Stimulated activated CD8-positive, alpha-beta memory T cell treated with anti-CD3 and anti-CD28 coated beads, Interleukin-7, amount 100 ng/mL, for 4 hours (primary cell): ENCODE results near the gene MAP7D1.

Source experiments
- DNase-seq, 2 donors: peaks; one replicate each; pipeline ENCODE4 v3.0.0-alpha.2; 2020; ENCODE audit warnings: low read depth in 2 of 2

Gene MAP7D1

GRCh38 chr1:36126797-36127500 lies 29.0 kb upstream of the MAP7D1 start:
- DNase-seq, result peak in 1 of 2 donors; percentile 19

GRCh38 chr1:36128126-36128904 lies 27.6 kb upstream of the MAP7D1 start:
- DNase-seq, result no peak

- no peak for DNase-seq
These were observed 27.1 kb upstream of the MAP7D1 start for GRCh38 chr1:36128905-36129206.

GRCh38 chr1:36132029-36132428 lies 23.9 kb upstream of the MAP7D1 start:
- no peak for DNase-seq

GRCh38 chr1:36133484-36133883 lies 22.5 kb upstream of the MAP7D1 start:
- no peak for DNase-seq

GRCh38 chr1:36134031-36134430 lies 21.9 kb upstream of the MAP7D1 start:
- DNase-seq, result no peak

GRCh38 chr1:36134505-36135329 lies 21.2 kb upstream of the MAP7D1 start:
- no peak for DNase-seq

- no peak for DNase-seq
These were observed 20.7 kb upstream of the MAP7D1 start for GRCh38 chr1:36135330-36135667.

- DNase-seq, result no peak
These were observed 20.2 kb upstream of the MAP7D1 start for GRCh38 chr1:36135796-36136195.

- DNase-seq, result no peak
These were observed 19.4 kb upstream of the MAP7D1 start for GRCh38 chr1:36136535-36136934.

GRCh38 chr1:36137226-36137625 lies 18.7 kb upstream of the MAP7D1 start:
- DNase-seq, result no peak

- no peak for DNase-seq
These were observed 18.2 kb upstream of the MAP7D1 start for GRCh38 chr1:36137776-36138175.

- DNase-seq, result no peak
These were observed 16.4 kb upstream of the MAP7D1 start for GRCh38 chr1:36139521-36139920.

- DNase-seq, result no peak
These were observed 13.8 kb upstream of the MAP7D1 start for GRCh38 chr1:36142121-36142520.

GRCh38 chr1:36143424-36143823 lies 12.5 kb upstream of the MAP7D1 start:
- DNase-seq, result no peak

- no peak for DNase-seq
These were observed 11.5 kb upstream of the MAP7D1 start for GRCh38 chr1:36144413-36144812.

- DNase-seq, result no peak
These were observed 7.1 kb upstream of the MAP7D1 start for GRCh38 chr1:36148821-36149236.

- peak; percentile 99 for DNase-seq
These were observed 6.6 kb upstream of the MAP7D1 start, which contains the start of gene TRAPPC3 for GRCh38 chr1:36149237-36149972. TRAPPC3 (minus strand) TSS chr1:36149486; CDS start chr1:36149378, 108 bp downstream.

- no peak for DNase-seq
These were observed 6.0 kb upstream of the MAP7D1 start for GRCh38 chr1:36149973-36150295.

GRCh38 chr1:36150296-36151133 lies 5.4 kb upstream of the MAP7D1 start:
- DNase-seq, result peak; percentile 55 to 68
